GM21717 (cell line): ENCODE measurements around the gene CARD14.
"Not testable (repeated sequence)": the region's sequence is repeated elsewhere in the genome, so short reads cannot be mapped to it uniquely, and the experiment has no call there.

Experiments used
- ATAC-seq: cut with Tn5 transposase; IDR thresholded peaks from one replicate; pipeline ENCODE4 v1.9.1; 2021; ENCODE audit warnings: mild to moderate bottlenecking, moderate library complexity; ENCODE audit not compliant: unreplicated experiment

The CARD14 gene

DNA sequence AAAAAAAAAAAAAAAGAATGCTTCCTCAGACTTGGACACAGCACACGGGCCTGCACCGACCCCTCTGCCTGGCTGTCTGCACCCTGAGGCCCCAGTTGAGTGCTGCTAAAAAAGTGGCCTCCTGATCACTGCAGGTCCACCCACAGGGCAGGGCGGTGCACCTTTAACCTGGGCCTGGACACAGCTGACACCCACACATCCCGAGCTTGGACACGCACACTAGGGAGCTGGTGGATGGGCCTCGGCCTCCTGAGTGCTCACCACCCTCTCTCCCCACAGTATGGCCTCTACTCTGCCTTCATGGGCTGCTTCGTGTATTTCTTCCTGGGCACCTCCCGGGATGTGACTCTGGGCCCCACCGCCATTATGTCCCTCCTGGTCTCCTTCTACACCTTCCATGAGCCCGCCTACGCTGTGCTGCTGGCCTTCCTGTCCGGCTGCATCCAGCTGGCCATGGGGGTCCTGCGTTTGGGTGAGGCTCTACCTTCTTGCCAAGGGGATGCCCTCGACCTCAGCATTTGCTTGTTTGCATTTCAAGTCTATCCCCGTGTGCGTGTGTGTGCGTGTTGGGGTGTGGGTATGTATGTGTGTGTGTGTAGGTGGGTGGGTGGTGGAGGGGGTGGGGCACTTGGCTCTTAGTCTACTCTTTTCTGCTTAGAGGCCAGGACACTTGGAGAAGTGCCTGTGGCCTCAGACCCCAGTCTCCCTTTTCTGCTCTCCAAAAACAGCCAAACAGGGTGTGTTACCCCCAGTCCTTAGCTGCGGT lies 52.7 kb downstream of the CARD14 start:
- no peak for ATAC-seq

DNA sequence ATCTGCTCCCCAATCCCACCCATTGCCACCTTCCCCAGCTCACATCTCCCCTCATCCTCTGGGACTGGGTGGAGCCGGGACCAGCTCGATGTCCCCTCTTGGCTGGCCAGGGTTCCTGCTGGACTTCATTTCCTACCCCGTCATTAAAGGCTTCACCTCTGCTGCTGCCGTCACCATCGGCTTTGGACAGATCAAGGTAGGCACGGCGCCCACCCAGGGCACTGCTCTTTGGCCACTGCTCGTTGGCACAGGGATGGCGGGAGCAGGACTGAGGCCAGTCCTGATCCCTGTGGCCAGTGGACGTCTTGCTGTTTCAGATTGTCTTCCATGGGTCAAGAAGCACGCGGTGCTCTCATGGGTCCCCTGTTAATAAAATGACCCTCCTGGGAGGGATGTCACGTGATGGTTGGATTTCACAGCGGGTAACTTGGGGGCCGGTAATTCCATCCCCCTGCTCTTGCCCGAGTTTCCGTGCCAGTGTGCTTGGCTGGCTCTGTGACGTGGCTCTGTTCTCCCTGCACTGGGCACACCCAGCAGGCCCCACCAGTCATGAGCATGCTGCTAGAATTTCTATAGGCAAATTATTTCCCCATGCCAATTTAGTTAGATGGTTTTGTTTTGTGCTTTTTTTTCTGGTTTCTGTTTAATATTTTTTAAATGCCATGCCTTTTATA lies 53.4 kb downstream of the CARD14 start:
- ATAC-seq: no peak

DNA sequence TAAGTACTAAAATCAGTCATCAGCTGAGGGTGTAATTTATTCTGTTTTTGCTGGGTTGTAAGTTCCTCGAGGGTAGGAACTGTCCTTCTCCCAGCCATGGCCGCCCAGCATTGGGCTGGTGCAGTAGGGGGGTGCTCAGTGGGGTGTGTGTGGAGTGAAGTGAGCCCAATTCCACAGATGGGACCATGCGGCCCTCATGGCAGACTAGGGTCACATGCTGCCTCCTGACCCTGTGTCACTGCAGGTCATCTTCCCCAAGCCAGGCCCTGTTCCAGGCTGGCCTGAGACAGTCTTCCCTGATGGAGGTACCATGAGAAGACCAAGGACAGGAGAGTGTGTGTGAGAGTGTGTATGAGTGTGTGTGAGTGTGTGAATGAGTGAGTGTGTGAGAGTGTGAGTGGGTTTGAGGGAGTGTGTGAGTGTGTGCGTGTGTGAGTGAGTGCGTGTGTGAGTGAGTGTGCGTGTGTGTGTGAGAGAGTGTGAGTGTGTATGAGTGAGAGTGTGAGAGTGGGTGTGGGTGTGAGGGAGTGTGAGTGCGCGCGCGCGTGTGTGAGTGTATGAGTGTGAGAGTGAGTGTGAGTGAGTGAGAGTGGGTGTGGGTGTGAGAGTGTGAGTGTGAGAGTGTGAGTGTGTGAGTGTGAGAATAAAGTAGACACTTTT lies 54.1 kb downstream of the CARD14 start:
- no peak for ATAC-seq

DNA sequence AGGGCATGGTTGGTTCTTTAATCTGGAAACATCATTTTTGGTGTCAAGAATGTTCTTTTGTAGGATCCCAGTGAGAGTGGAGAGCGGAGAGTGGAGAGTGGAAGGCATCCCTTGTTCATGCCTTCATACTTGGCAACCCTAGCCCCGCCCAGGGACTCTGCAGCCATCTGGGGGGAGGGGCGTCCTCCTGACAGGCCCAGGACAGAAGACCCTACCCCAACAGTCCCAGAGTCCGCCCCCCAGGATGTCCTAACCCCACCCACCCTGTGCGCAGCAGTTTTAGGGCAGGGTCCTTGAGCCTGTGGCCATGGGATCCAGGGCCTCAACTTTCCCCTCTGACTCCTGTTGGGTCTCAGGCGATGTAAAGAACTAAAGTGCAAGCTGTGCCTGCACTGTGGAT lies 54.9 kb downstream of the CARD14 start:
- ATAC-seq: no peak

DNA sequence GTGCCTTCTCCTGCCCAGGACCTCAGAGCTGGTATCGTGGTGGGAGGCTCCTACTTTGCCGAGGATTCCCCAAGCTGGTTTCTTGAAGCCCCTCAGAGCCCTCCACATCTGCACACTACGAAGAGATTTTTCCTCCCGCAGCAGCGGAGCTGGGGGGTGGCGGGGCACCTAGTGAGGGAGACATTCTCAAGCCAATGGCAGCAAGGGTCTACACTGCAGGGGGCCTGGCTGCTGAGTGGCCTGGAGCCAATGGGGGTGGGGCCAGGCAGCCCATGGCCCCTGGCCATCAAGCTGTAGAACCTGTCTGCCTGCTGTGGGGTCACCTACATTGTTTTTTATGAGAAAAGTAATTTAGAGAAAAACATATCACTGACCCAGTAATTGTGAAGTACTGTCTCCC lies 55.4 kb downstream of the CARD14 start:
- ATAC-seq: no peak

DNA sequence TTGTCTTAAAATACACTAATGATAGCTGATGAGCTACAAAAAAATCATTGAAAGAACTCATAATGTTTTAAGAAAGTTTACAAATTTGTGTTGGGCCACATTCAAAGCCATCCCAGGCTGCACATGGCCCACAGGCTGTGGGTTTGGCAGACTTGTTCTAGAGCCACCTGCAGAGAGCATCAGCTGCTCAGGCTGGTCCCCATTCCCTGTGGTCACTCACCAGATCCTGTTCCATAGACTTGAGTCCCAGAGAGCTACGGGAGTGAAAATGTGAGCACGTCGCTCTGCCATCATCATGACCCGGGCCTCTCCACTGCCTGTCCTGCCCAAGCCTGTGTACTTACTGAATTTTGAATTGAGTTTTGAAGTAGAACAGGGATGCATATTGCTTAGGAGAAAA lies 57.3 kb downstream of the CARD14 start:
- no peak for ATAC-seq

DNA sequence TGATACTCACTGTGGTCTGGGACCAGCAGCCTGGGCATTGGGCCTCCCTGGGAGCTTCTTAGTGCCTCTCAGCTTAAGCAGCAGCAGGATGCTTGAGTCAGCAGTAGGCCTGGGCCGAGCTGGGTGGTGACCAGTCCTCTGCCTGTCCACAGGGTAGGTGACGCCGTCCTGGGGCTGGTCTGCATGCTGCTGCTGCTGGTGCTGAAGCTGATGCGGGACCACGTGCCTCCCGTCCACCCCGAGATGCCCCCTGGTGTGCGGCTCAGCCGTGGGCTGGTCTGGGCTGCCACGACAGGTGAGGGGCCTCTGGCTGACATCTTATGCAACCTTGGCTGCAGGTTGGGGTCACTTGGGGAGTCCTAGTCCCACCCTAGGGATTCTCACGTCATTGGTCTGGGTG lies 57.8 kb downstream of the CARD14 start:
- no peak for ATAC-seq

DNA sequence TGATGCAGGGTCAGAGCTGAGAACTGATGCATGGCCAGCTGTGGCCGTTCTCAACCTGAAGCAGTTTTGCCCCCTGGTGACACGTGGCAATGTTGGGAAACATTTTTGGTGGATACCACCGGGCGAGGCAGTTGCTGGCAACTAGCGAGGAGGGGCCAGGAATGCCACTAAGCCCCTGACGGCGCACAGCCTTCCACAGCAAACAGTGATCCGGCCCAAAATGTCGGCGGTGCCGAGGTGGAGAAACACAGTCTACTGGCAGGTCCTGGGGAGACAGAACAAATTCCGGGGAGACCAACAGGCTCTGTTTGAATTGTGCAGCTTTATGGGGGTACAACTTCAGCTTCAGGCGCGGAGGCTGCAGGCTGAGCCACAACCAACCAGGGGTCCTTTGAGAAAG lies 58.6 kb downstream of the CARD14 start:
- no peak for ATAC-seq

DNA sequence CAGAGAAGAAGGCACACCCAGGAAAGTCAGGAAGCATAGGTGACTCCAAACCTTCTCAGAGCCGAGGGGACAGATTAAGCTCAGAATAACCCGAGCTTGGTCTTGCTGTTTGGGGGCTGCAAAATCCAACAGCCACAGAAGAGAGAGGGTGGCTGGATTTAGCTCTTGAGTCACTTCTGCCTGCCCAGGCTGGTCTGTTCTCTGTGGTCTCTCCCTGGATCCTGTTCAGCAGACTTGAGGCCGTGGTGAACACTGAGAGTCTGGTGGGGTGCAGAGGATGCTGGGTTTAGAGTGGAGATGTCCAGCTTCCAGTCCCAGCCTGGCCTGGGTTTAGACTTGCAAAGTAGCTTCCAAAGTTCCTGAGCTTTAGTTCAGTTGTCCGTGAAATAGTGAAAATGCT lies 59.2 kb downstream of the CARD14 start:
- no peak for ATAC-seq

DNA sequence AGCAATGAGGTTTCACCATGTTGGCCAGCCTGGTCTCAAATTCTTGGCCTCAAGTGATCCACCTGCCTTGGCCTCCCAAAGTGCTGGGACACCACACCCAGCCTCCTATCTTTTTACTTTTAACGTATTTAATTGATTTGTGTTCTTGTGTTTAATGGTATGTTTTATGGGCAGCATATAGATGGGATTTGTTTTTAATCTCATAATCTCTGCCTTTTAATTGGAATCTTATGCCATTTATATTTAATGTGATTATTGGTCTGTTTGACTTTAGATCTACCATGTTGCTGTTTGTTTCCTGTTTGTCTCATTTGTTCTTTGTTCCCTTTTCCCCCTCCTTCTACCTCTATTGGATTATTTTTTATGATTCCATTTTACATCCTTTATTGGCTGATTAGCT lies 62.6 kb downstream of the CARD14 start:
- ATAC-seq: no peak

DNA sequence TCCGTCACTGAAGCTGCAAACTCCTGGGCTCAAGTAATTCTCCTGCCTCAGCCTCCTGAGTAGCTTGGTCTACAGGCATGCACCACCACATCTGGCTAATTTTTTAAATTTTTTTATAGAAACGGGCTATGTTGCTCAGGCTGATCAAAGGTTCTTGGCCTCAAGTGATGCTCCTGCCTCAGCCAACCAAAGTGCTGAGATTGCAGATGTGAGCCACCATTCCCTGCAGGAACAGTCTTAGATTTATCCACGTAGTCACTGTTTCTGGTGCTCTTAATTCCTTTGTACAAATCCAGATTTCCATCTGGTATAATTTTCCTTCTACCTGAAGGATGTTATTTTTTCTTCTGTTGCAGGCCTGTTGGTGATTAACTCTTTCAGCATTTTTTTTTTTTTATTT lies 63.4 kb downstream of the CARD14 start:
- no peak for ATAC-seq

DNA sequence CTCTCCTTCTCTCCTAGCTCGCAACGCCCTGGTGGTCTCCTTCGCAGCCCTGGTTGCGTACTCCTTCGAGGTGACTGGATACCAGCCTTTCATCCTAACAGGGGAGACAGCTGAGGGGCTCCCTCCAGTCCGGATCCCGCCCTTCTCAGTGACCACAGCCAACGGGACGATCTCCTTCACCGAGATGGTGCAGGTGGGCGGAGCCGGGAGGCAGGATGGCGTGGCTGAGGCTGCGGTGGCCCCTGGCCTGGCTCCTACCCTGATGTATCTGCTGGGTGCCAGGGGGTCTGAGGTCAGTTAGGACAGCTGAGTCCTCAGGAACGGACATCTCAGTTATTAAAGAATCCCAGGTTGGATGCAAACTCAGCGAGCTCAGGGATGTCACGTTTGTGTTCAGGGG lies 67.1 kb downstream of the CARD14 start:
- no peak for ATAC-seq

DNA sequence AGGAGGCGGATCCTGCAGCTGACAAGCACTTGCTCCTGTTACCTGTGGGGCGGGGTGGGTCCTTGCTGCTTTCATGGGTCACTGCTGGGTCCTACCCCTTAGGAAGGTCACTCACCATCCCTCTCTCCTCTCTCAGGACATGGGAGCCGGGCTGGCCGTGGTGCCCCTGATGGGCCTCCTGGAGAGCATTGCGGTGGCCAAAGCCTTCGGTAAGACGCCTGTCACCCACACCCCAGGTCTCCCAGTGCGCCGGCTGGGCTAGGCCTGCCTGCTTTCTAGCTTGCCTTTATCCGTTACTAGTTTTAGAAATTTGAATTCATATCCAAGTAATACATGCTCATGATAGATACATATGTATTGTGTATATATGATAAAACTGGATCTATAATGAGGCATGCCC lies 67.6 kb downstream of the CARD14 start:
- no peak for ATAC-seq

DNA sequence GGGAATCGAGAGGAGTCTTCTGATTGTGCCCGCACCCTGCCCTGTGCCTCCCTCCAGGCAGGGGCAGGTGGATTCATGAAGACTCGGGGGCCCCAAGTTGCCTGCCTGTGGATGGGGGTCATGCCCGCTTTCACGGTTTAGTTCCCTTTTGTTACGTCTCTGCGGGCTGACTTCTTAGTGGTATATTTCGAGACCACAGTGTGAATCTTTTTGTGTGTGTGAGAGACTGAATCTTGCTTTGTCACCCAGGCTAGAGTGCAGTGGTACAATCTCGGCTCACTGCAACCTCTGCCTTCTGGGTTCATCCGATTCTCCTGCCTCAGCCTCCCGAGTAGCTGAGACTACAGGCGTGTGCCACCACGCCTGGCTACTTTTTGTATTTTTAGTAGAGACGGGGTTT lies 72.7 kb downstream of the CARD14 start:
- no peak for ATAC-seq

DNA sequence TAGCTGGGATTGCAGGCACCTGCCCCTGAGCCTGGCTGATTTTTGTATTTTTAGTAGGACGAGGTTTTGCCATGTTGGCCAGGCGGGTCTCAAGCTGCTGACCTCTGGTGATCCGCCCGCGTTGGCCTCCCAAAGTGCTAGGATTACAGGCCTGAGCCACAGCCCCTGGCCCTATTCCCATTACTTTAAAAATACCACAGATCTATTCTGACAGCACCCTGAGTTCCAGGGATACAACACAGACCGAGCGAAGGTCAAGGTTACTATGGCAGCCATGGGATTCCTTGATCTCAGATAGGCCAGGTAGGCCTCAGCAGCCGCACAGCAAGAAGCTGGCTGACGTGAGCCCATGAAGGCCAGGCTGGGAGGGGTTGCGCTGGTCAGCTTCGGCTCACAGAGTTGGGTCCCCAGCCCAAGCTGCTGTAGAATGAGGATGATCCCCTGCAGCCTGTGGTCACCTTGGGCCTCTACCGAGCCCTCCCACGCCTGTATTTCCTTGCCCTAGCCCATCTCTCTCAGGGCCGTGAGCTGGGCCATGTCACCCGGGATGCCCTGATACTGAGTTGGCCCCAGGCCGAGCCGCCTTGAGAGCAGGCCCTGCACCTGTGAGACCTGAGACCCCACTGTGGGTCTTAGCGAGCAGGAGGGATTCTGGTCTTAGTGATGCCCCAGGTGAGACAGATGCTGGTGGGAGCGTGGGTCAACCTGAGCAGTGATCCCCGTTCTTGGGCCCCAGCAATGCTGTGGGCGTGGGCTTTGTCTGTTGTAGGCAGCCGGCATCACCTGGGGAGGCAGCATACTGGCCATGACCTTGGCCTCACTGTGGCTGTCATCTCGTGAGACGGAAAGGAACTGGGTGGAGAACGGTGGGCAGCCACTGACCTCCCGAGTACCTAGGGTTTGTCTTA lies 74.0 kb downstream of the CARD14 start:
- no peak for ATAC-seq

DNA sequence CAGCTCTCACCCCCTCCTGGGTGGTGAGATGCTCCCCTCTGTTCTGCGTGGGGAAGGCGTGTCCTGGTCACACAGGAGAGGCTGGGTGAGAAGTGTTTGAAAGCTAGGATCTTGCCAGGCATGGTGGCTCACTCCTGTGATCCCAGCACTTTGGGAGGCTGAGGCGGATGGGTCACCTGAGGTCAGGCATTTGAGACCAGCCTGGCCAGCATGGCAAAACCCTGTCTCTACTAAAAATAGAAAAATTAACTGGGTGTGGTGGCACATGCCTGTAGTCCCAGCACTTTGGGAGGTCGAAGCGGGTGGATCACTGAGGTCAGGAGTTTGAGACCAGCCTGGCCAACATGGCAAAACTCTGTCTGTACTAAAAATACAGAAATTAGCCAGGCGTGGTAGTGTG lies 74.6 kb downstream of the CARD14 start:
- ATAC-seq: not testable (repeated sequence)

DNA sequence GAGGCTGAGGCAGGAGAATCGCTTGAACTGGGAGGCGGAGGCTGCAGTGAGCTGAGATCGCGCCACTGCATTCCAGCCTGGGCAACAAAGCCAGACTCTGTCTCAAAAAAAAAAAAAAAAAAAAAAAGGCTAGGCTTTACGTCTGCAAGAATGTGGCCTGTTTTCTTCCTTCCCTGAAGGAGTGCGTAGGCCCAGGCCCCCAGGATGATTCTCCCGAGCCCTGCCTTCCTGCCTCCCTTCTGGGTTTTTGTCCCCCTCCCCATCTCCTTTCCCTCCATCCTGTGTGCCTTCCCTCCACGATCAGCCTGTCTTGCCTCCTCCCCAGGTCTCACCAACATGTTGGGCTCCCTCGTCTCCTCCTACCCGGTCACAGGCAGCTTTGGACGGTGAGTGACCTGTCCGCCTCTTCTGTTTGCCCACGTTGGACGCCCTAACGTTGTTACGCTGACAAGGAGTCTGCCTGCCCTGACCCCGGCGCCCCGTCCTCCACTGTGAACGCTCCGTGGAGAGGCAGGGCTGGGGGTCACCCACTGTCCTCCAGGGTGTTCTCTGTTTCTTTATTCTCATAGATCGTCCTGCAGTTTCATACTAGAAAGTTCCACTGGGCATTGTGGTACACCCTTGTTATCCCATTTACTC lies 75.2 kb downstream of the CARD14 start:
- ATAC-seq: no peak

DNA sequence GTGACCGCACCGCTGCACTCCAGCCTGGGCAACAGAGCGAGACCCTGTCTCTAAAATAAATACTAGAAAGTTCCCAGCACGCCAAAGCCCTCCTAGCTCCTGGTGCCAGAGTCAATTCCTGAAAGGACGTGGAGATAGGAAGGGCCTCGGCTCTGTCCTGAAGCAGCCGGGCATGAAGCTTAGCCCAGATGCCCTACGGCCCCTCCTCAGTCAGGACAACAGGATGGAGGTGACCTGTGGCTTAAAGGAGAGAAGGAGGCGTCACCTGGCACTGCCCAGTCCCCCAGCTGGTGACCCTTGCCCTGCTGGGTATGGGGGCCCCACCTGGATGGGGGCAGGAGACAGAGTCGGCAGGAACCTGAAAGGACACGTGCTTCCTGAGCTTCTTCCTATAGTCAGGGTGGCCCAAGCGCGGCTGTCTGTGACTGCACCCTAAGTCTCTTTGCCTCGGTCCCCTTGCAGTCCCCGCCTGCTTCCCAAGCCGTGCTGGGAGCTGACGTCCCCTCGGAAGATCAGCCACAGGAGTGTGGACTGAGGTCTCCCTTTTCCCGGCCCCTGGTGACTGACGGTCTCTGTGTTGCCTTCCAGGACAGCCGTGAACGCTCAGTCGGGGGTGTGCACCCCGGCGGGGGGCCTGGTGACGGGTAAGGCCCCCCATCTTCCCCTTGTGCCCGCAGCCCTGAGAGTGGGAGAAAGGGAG lies 75.9 kb downstream of the CARD14 start:
- no peak for ATAC-seq

DNA sequence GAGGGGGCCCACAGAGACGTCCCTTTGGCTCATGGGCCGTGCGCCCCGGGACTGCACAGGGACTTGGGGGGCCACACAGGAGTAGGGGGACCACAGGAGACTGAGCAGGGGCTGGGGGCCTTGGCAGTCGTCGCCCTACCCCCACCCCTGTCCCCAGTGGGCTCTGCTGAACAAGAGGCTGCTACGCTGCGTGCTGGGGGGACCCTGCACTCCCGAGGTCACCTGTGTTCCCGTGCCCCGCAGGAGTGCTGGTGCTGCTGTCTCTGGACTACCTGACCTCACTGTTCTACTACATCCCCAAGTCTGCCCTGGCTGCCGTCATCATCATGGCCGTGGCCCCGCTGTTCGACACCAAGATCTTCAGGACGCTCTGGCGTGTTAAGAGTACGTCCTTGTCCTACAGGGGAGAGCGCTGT lies 76.4 kb downstream of the CARD14 start:
- no peak for ATAC-seq

DNA sequence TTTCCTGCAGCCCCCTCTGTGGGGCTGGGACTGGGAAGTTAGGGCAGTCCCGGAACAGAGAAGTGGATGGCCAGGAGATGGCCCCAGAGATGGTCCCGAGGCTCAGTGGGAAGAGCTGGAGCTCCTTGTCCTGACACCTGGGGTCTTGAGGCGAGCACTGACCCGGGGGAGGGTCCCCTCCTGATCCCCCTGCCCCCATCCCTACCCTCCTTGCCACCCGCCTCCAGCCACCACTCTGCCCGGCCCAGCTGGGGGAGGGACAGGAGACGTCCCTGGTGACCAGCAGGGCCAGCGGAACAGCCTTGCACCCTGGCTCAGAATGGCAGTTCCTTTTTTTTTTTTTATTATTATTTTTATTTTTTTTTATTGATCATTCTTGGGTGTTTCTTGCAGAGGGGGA lies 76.9 kb downstream of the CARD14 start:
- ATAC-seq: no peak
